HepG2 (cell line): Measurements from ENCODE around the gene TACC3. TPM values are rescaled to one million over a fixed set of nuclear protein-coding genes. Genes with fewer than 3 reads are reported as not detected.

ENCODE experiments used
- ARID4A ChIP-seq: sonication (generic); formaldehyde crosslinking; IDR thresholded peaks from 2 replicates; pipeline ENCODE4 v1.5.0; 2020; ENCODE audit warnings: mild to moderate bottlenecking, missing genetic modification reagents, borderline replicate concordance
- ARNTL ChIP-seq: sonication (generic); formaldehyde crosslinking; IDR thresholded peaks from 2 replicates; pipeline ENCODE4 v1.4.0; 2020; ENCODE audit warnings: mild to moderate bottlenecking, missing genetic modification reagents
- GABPB1 ChIP-seq: IDR thresholded peaks from 2 replicates; pipeline ENCODE4 v1.6.1; 2016; ENCODE audit warnings: mild to moderate bottlenecking, missing genetic modification reagents, moderate library complexity, missing compliant biosample characterization
- GATA4 ChIP-seq: sonication (generic); IDR thresholded peaks from 2 replicates; pipeline ENCODE4 v1.6.1; 2016; ENCODE audit warnings: antibody characterized with exemption, low read depth, borderline replicate concordance
- HNF4G ChIP-seq, 2 experiments: sonication (generic) in 1 of 2; formaldehyde crosslinking in 1 of 2; IDR thresholded peaks; 2 replicates each; pipeline versions ENCODE4 v1.4.0 to v1.6.1; 2011 to 2020; ENCODE audit warnings: borderline replicate concordance in 2 of 2, low read depth in 2 of 2, mild to moderate bottlenecking in 2 of 2, low read length in 1 of 2, missing genetic modification reagents in 1 of 2, moderate library complexity in 1 of 2
- ISX ChIP-seq: sonication (generic); formaldehyde crosslinking; conservative IDR thresholded peaks from 2 replicates; pipeline ENCODE4 v1.5.0; 2020; ENCODE audit warnings: missing genetic modification reagents
- MAFF ChIP-seq: IDR thresholded peaks from 2 replicates; pipeline ENCODE4 v1.6.1; 2011; ENCODE audit warnings: low read depth, low read length, improper control_type of control experiment
- MEIS2 ChIP-seq: sonication (generic); formaldehyde crosslinking; IDR thresholded peaks from 2 replicates; pipeline ENCODE4 v1.9.0; 2021; ENCODE audit warnings: mild to moderate bottlenecking, missing genetic modification reagents
- MXD4 ChIP-seq: IDR thresholded peaks from 2 replicates; pipeline ENCODE4 v1.6.1; 2016; ENCODE audit warnings: mild to moderate bottlenecking, missing biosample characterization, missing genetic modification reagents
- NCOA1 ChIP-seq: sonication (generic); formaldehyde crosslinking; IDR thresholded peaks from 2 replicates; pipeline ENCODE4 v1.9.0; 2021; ENCODE audit warnings: missing genetic modification reagents
- PITX1 ChIP-seq: sonication (generic); formaldehyde crosslinking; IDR thresholded peaks from 2 replicates; pipeline ENCODE4 v1.5.1; 2020; ENCODE audit warnings: mild to moderate bottlenecking, missing genetic modification reagents
- RAD51 ChIP-seq: fragments of 450-650 bp; IDR thresholded peaks from 2 replicates; pipeline ENCODE4 v1.6.1; 2016; ENCODE audit warnings: borderline replicate concordance
- SP5 ChIP-seq: IDR thresholded peaks from 2 replicates; pipeline ENCODE4 v1.6.1; 2016; ENCODE audit warnings: low read depth, borderline replicate concordance
- TSC22D2 ChIP-seq: sonication (generic); formaldehyde crosslinking; IDR thresholded peaks from 2 replicates; pipeline ENCODE4 v1.5.1; 2020; ENCODE audit warnings: missing genetic modification reagents, mild to moderate bottlenecking, borderline replicate concordance
- YEATS2 ChIP-seq: sonication (generic); formaldehyde crosslinking; IDR thresholded peaks from 2 replicates; pipeline ENCODE4 v1.4.0; 2020; ENCODE audit warnings: missing genetic modification reagents, borderline replicate concordance
- ZFY ChIP-seq: sonication (generic); formaldehyde crosslinking; IDR thresholded peaks from 2 replicates; pipeline ENCODE4 v1.4.0; 2020; ENCODE audit warnings: missing genetic modification reagents
- ZMYM3 ChIP-seq: sonication (generic); formaldehyde crosslinking; IDR thresholded peaks from 2 replicates; pipeline ENCODE4 v1.5.1; 2020; ENCODE audit warnings: mild to moderate bottlenecking, missing genetic modification reagents
- ZNF547 ChIP-seq: sonication (generic); formaldehyde crosslinking; IDR thresholded peaks from 2 replicates; pipeline ENCODE4 v1.5.1; 2020; ENCODE audit warnings: mild to moderate bottlenecking, missing genetic modification reagents
- ZNF550 ChIP-seq: sonication (generic); formaldehyde crosslinking; IDR thresholded peaks from 2 replicates; pipeline ENCODE4 v1.4.0; 2020; ENCODE audit warnings: mild to moderate bottlenecking, missing genetic modification reagents, borderline replicate concordance
- ZNF564 ChIP-seq: sonication (generic); formaldehyde crosslinking; IDR thresholded peaks from 2 replicates; pipeline ENCODE4 v1.8.1; 2023; ENCODE audit warnings: mild to moderate bottlenecking, missing genetic modification reagents
- ZNF839 ChIP-seq: sonication (generic); formaldehyde crosslinking; IDR thresholded peaks from 2 replicates; pipeline ENCODE4 v1.4.0; 2020; ENCODE audit warnings: missing genetic modification reagents, mild to moderate bottlenecking, borderline replicate concordance
- ZSCAN25 ChIP-seq: sonication (generic); formaldehyde crosslinking; IDR thresholded peaks from 2 replicates; pipeline ENCODE4 v1.8.0; 2022; ENCODE audit warnings: mild to moderate bottlenecking, missing genetic modification reagents
- polyA plus RNA-seq, 8 experiments: library from polyadenylated mRNA; depleted of rRNA in 3 of 8; stranded (reverse) in 7 of 8; unstranded in 1 of 8; fragments of >200 nt; fragmentation: Illumina TruSeq in 4 of 8; extraction: Trizol in 4 of 8; gene quantifications; 2 replicates each; pipeline versions ENCODE4 v1.2.1 to v1.2.3, GENCODE V29; 2011 to 2016; ENCODE audit warnings: low read depth in 4 of 8, missing spikeins in 1 of 8, mixed read lengths in 1 of 8; ENCODE audit not compliant: insufficient read depth in 1 of 8
- total RNA-seq, 5 experiments: library from RNA; depleted of rRNA; stranded (reverse); fragments of >200 nt; fragmentation: Illumina TruSeq; extraction: Trizol; gene quantifications; 2 replicates each; pipeline ENCODE4 v1.2.3, GENCODE V29; 2016; ENCODE audit warnings: low read depth in 1 of 5
- TF ChIP-seq, protein P1 (sequence below): sonication (generic); formaldehyde crosslinking; IDR thresholded peaks from 2 replicates; pipeline ENCODE4 v1.5.0; 2020; ENCODE audit warnings: missing genetic modification reagents, mild to moderate bottlenecking, borderline replicate concordance
- TF ChIP-seq, protein P2 (sequence below): sonication (generic); formaldehyde crosslinking; IDR thresholded peaks from 2 replicates; pipeline ENCODE4 v1.5.0; 2020; ENCODE audit warnings: mild to moderate bottlenecking, missing genetic modification reagents, moderate library complexity

The TACC3 gene
- total and polyA plus RNA-seq, 2 of the 13 experiments (the other 11 are each of a cell fraction or from before 2014, with no cell fraction given) = 20.3 to 21.2 TPM

GRCh38 chr4:1751919-1752283 is 30.6 kb downstream of the TACC3 start (continued):
- peak; percentile 53; the same call in 1 of the 2 replicates for TF ChIP-seq ARID4A (CRISPR knock-in tag)
- TF ChIP-seq ISX (CRISPR knock-in tag) = no peak
- TF ChIP-seq PITX1 (CRISPR knock-in tag) = 0 out of 2 replicates have a peak, but pooled peaks have one; percentile 42
- TF ChIP-seq GATA4 = no peak
- TF ChIP-seq ZNF839 (CRISPR knock-in tag) = no peak
- TF ChIP-seq SP5 = peak; percentile 80
- TF ChIP-seq MEIS2 = 0 out of 2 replicates have a peak, but pooled peaks have one; percentile 33
- TF ChIP-seq, protein P1, sequence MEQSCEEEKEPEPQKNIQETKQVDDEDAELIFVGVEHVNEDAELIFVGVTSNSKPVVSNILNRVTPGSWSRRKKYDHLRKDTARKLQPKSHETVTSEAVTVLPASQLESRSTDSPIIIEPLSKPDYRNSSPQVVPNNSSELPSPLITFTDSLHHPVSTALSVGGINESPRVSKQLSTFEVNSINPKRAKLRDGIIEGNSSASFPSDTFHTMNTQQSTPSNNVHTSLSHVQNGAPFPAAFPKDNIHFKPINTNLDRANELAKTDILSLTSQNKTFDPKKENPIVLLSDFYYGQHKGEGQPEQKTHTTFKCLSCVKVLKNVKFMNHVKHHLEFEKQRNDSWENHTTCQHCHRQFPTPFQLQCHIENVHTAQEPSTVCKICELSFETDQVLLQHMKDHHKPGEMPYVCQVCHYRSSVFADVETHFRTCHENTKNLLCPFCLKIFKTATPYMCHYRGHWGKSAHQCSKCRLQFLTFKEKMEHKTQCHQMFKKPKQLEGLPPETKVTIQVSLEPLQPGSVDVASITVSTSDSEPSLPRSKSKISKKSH = 0 out of 2 replicates have a peak, but pooled peaks have one; percentile 9
- no peak for TF ChIP-seq ZSCAN25 (CRISPR knock-in tag)
- no peak for TF ChIP-seq ZNF564
- TF ChIP-seq ZNF550 (CRISPR knock-in tag) = no peak
- no peak for TF ChIP-seq RAD51
- TF ChIP-seq NCOA1 = no peak
- no peak for TF ChIP-seq MAFF
- TF ChIP-seq, protein P2, sequence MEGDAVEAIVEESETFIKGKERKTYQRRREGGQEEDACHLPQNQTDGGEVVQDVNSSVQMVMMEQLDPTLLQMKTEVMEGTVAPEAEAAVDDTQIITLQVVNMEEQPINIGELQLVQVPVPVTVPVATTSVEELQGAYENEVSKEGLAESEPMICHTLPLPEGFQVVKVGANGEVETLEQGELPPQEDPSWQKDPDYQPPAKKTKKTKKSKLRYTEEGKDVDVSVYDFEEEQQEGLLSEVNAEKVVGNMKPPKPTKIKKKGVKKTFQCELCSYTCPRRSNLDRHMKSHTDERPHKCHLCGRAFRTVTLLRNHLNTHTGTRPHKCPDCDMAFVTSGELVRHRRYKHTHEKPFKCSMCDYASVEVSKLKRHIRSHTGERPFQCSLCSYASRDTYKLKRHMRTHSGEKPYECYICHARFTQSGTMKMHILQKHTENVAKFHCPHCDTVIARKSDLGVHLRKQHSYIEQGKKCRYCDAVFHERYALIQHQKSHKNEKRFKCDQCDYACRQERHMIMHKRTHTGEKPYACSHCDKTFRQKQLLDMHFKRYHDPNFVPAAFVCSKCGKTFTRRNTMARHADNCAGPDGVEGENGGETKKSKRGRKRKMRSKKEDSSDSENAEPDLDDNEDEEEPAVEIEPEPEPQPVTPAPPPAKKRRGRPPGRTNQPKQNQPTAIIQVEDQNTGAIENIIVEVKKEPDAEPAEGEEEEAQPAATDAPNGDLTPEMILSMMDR (CRISPR knock-in tag) = no peak
- no peak for TF ChIP-seq HNF4G (IDR thresholded peaks at IDR 0.05; ENCODE audit: borderline replicate concordance, low read depth, low read length)
- TF ChIP-seq HNF4G (CRISPR knock-in tag; IDR thresholded peaks at IDR 0.05; ENCODE audit: borderline replicate concordance, low read depth) = no peak
- peak; percentile 49; the same call in 1 of the 2 replicates for TF ChIP-seq ZFY
- peak; percentile 51; the same call in 1 of the 2 replicates for TF ChIP-seq GABPB1 (CRISPR knock-in tag)
- no peak for TF ChIP-seq TSC22D2 (CRISPR knock-in tag)
- TF ChIP-seq ARNTL (CRISPR knock-in tag) = peak; percentile 52; the same call in 1 of the 2 replicates
- no peak for TF ChIP-seq ZNF547 (CRISPR knock-in tag)
- TF ChIP-seq ZMYM3 (CRISPR knock-in tag) = 0 out of 2 replicates have a peak, but pooled peaks have one; percentile 31
- TF ChIP-seq YEATS2 = no peak; the same call in 1 of the 2 replicates
- TF ChIP-seq MXD4 = no peak
